ENCODE results near the gene SGPP2. TPM values are rescaled to one million over a fixed set of nuclear protein-coding genes. Genes with fewer than 3 reads are reported as not detected.

Gene SGPP2
- total and polyA plus RNA-seq, 2 donors from 2014 or later, result 8.2 to 89.8 TPM

DNA sequence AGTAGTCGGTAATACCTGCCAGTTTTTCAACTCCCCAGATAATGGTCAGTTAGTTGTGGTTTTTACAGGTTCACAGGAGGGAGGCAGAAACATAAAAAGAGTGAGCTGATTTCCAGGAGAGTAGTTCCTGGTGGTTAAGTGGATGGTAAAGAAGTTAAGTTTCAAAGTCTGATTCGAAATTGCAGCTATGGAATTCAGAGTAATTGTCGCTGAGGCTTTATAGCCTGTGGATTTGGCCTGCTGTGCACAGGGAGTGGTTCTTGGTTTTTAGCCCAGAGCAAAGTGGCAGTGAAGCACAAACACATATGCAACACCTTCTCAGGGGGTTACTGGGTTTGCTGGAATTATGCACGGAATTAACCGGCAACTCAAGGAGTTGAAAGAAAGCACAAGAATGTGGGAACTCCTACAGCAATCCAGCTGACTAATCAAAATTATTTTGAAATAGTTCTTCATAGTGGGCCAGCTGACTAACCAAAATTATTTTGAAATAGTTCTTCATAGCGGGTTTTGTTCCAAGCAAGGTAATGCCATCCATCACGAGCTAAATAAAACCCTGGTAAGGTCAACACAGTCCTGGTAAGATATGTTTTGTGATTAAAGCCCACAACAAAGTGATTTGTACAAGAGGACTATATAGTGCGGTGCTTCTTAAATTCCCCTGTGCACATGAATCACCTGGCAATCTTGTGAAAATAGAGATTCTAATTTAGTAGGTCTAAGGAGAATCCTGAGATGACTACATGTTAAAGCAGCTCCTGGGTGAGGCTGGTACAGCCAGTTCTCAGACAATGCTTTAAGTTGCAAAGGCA, 94.4 kb downstream of the SGPP2 start:
- no peaks in the 10 kb centered on the region for H3K27me3 ChIP-seq (ENCODE audit: control insufficient read depth, insufficient read depth, low read length)
- DNase-seq, result peak in 3 of 5 donors; percentile 48 to 80 (median 73)

GRCh38 chr2:222521099-222521498, 96.8 kb downstream of the SGPP2 start:
- FAIRE-seq, result no peak
- no peaks in the 10 kb centered on the region for H3K36me3 ChIP-seq (ENCODE audit: control insufficient read depth in 2 of 3, insufficient read depth in 3 of 3, low read length in 3 of 3)
- H3K9ac ChIP-seq (ENCODE audit: low read length in 3 of 3), result no peak overlapping the region
- H3K4me1 ChIP-seq (ENCODE audit: control insufficient read depth in 2 of 3, insufficient read depth in 2 of 3, low read depth in 1 of 3, low read length in 3 of 3), result peaks cover 0 to 2% (median 0%) of the 10 kb centered on the region in 3 donors
- H3K27ac ChIP-seq (ENCODE audit: low read depth in 2 of 2, low read length in 2 of 2), result no peak overlapping the region
- no peak for TF ChIP-seq CTCF (IDR thresholded peaks at IDR 0.05; ENCODE audit: borderline replicate concordance, extremely low read depth, insufficient read depth)
- H3K9me3 ChIP-seq (ENCODE audit: control insufficient read depth in 2 of 3, insufficient read depth in 1 of 3, low read length in 3 of 3), result no peaks in the 10 kb centered on the region
- DNase-seq, result no peak
- intact Hi-C loops (cut with DNase I), result no loop called here
- no peak overlapping the region for H3K4me3 ChIP-seq (ENCODE audit: low read length in 3 of 3)
- H3K27me3 ChIP-seq (ENCODE audit: control insufficient read depth, insufficient read depth, low read length), result no peaks in the 10 kb centered on the region

More for the DNA sequence above, 94.4 kb downstream of the SGPP2 start:
- Histone ChIP-seq H3K36me3 (ENCODE audit: control insufficient read depth in 2 of 3, insufficient read depth in 3 of 3, low read length in 3 of 3) (no peaks in the 10 kb centered on the region), H3K4me1 (ENCODE audit: control insufficient read depth in 2 of 3, insufficient read depth in 2 of 3, low read depth in 1 of 3, low read length in 3 of 3) (peaks cover 0 to 2% (median 0%) of the 10 kb centered on the region in 3 donors), H3K9ac (ENCODE audit: low read length in 3 of 3) (no peak overlapping the region), H3K27ac (ENCODE audit: low read depth in 2 of 2, low read length in 2 of 2) (no peak overlapping the region), H3K4me3 (ENCODE audit: low read length in 3 of 3) (no peak overlapping the region), H3K9me3 (ENCODE audit: control insufficient read depth in 2 of 3, insufficient read depth in 1 of 3, low read length in 3 of 3) (no peaks in the 10 kb centered on the region)
- no peak for FAIRE-seq
- intact Hi-C loops (cut with DNase I), result no loop called here
- TF ChIP-seq CTCF (IDR thresholded peaks at IDR 0.05; ENCODE audit: borderline replicate concordance, extremely low read depth, insufficient read depth), result no peak

GRCh38 chr2:222522082-222522481, 97.7 kb downstream of the SGPP2 start:
- TF ChIP-seq CTCF (IDR thresholded peaks at IDR 0.05; ENCODE audit: borderline replicate concordance, extremely low read depth, insufficient read depth), result no peak
- Histone ChIP-seq H3K36me3 (ENCODE audit: control insufficient read depth in 2 of 3, insufficient read depth in 3 of 3, low read length in 3 of 3) (no peaks in the 10 kb centered on the region), H3K9me3 (ENCODE audit: control insufficient read depth in 2 of 3, insufficient read depth in 1 of 3, low read length in 3 of 3) (no peaks in the 10 kb centered on the region), H3K9ac (ENCODE audit: low read length in 3 of 3) (no peak overlapping the region), H3K4me1 (ENCODE audit: control insufficient read depth in 2 of 3, insufficient read depth in 2 of 3, low read depth in 1 of 3, low read length in 3 of 3) (peaks cover 0 to 2% (median 0%) of the 10 kb centered on the region in 3 donors), H3K27me3 (ENCODE audit: control insufficient read depth, insufficient read depth, low read length) (no peaks in the 10 kb centered on the region), H3K4me3 (ENCODE audit: low read length in 3 of 3) (no peak overlapping the region), H3K27ac (ENCODE audit: low read depth in 2 of 2, low read length in 2 of 2) (no peak overlapping the region)
- intact Hi-C loops (cut with DNase I), result no loop called here
- FAIRE-seq, result no peak
- no peak for DNase-seq
